Transverse colon (tissue), 4 donors: ENCODE results near the gene XYLT1. TPM values are rescaled to one million over a fixed set of nuclear protein-coding genes. Genes with fewer than 3 reads are reported as not detected.

ENCODE experiments used
- DNase-seq: peaks from one replicate; pipeline ENCODE4 v3.0.0-alpha.2; 2019
- H3K27ac ChIP-seq, 4 donors: fragments of 200-600 bp; sonication (generic); 2 replicates each; pipeline ENCODE4 v1.5.1; 2016 to 2018; ENCODE audit warnings: inconsistent platforms in 4 of 4
- H3K27me3 ChIP-seq: fragments of 200-600 bp; sonication (generic); 2 replicates; pipeline ENCODE4 v1.5.1; 2017; ENCODE audit warnings: inconsistent platforms
- H3K36me3 ChIP-seq, 4 donors: fragments of 200-600 bp; sonication (generic); 2 replicates each; pipeline ENCODE4 v1.5.1; 2017 to 2019; ENCODE audit warnings: inconsistent platforms in 4 of 4
- H3K4me1 ChIP-seq, 4 donors: fragments of 200-600 bp; sonication (generic); 2 replicates each; pipeline ENCODE4 v1.5.1; 2017 to 2020; ENCODE audit warnings: inconsistent platforms in 4 of 4
- H3K4me3 ChIP-seq, 4 donors: fragments of 200-600 bp; sonication (generic); 1 replicate in 1 of 4; 2 replicates in 3 of 4; pipeline versions ENCODE4 v1.5.1 to v1.6.1; 2017 to 2019; ENCODE audit warnings: inconsistent platforms in 4 of 4
- H3K9me3 ChIP-seq, 2 donors: fragments of 200-600 bp; sonication (generic); 2 replicates each; pipeline ENCODE4 v1.5.1; 2017 to 2019; ENCODE audit warnings: inconsistent platforms in 2 of 2
- EP300 ChIP-seq: sonication (generic); formaldehyde crosslinking; IDR thresholded peaks from one replicate; pipeline ENCODE4 v1.6.1; 2017; ENCODE audit warnings: antibody characterized with exemption, low read depth
- POLR2A ChIP-seq: fragments of 450-650 bp; IDR thresholded peaks from one replicate; pipeline ENCODE4 v1.6.1; 2016; ENCODE audit warnings: antibody characterized with exemption, mild to moderate bottlenecking, moderate library complexity
- POLR2AphosphoS5 ChIP-seq, 3 donors: sonication (generic); formaldehyde crosslinking; IDR thresholded peaks; one replicate each; pipeline ENCODE4 v1.6.1; 2016; ENCODE audit warnings: antibody characterized with exemption in 3 of 3
- WGBS, 2 donors: methylation state at CpG; one replicate each; pipeline ENCODE4 v1.1.5; 2018; ENCODE audit warnings: low coverage in 1 of 2; 5-methylcytosine and 5-hydroxymethylcytosine counted together
- in situ Hi-C, 4 donors: fragments of 200-750 bp; cut with MboI; loops; one replicate each; pipeline versions ENCODE4 v1.15.0 to v1.15.1; 2017; ENCODE audit warnings: low sequenced_read_pairs in 3 of 4, low pct_ligation_motif_present in 1 of 4, low pct_unique_long_range_greater_than_20kb in 1 of 4
- intact Hi-C: fragments of 100-400 bp; cut with DNase I; formaldehyde crosslinking; loops from one replicate; pipeline ENCODE4 v1.15.1; 2023; ENCODE audit warnings: low total_unique reads
- total RNA-seq, 4 donors: library from RNA; depleted of rRNA; stranded (reverse); fragments of >200 nt; gene quantifications; one replicate each; pipeline ENCODE4 v1.1.0, GENCODE V29; 2016
- TF ChIP-seq, protein P1 (sequence below), 5 experiments: fragments of 200-600 bp in 3 of 5; fragments of 450-650 bp in 2 of 5; sonication (generic) in 3 of 5; IDR thresholded peaks; 1 replicate in 2 of 5; 2 replicates in 3 of 5; pipeline ENCODE4 v1.5.1; 2016 to 2017; ENCODE audit warnings: antibody characterized with exemption in 5 of 5, inconsistent platforms in 3 of 5, mild to moderate bottlenecking in 2 of 5, moderate library complexity in 1 of 5

Gene XYLT1
- total RNA-seq, 4 donors from 2014 or later: 22.3 to 44.6 (median 39.4) TPM

DNA sequence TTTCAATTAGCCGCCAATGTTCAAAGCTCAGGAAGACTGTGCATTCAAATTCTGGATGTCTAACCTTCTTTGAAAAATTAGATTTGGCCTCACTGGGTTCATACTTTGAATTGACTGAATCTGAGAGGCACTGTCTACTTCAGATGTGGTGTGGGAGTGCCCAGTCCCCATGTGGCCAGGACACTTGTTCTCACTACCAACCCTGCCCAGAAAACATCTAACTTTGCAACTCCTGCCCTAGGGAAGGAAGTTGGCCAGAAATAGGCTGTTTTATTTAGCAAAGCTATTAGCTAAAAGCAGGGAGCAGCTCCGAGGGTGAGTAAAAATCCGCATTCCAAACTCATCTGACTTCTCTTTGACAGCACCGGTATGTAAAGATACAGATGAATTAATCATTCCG lies 86.3 kb downstream of the XYLT1 start:
- TF ChIP-seq EP300: no peak
- TF ChIP-seq, protein P1, sequence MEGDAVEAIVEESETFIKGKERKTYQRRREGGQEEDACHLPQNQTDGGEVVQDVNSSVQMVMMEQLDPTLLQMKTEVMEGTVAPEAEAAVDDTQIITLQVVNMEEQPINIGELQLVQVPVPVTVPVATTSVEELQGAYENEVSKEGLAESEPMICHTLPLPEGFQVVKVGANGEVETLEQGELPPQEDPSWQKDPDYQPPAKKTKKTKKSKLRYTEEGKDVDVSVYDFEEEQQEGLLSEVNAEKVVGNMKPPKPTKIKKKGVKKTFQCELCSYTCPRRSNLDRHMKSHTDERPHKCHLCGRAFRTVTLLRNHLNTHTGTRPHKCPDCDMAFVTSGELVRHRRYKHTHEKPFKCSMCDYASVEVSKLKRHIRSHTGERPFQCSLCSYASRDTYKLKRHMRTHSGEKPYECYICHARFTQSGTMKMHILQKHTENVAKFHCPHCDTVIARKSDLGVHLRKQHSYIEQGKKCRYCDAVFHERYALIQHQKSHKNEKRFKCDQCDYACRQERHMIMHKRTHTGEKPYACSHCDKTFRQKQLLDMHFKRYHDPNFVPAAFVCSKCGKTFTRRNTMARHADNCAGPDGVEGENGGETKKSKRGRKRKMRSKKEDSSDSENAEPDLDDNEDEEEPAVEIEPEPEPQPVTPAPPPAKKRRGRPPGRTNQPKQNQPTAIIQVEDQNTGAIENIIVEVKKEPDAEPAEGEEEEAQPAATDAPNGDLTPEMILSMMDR (IDR thresholded peaks at IDR 0.05): no peak
- no peak for TF ChIP-seq POLR2AphosphoS5 (IDR thresholded peaks at IDR 0.05)
- TF ChIP-seq POLR2A: no peak
- intact Hi-C loops: loop anchor here (5.0 kb wide), 1 partner anchor 42 kb away; no protein-coding TSS in a partner anchor
- Histone ChIP-seq H3K4me1 (peaks cover 0 to 29% (median 15%) of the 10 kb centered on the region in 4 donors), H3K27me3 (no peaks in the 10 kb centered on the region), H3K4me3 (no peak overlapping the region), H3K36me3 (no peaks in the 10 kb centered on the region), H3K27ac (peak overlapping the region in 3 of 4 donors; percentile 74 to 84 (median 79)), H3K9me3 (no peaks in the 10 kb centered on the region)
- 70 to 88% methylated on average over 2 to 5 of the region's 5 CpGs for WGBS, 2 donors
- no peak for DNase-seq
- in situ Hi-C loops: no loop called here

DNA sequence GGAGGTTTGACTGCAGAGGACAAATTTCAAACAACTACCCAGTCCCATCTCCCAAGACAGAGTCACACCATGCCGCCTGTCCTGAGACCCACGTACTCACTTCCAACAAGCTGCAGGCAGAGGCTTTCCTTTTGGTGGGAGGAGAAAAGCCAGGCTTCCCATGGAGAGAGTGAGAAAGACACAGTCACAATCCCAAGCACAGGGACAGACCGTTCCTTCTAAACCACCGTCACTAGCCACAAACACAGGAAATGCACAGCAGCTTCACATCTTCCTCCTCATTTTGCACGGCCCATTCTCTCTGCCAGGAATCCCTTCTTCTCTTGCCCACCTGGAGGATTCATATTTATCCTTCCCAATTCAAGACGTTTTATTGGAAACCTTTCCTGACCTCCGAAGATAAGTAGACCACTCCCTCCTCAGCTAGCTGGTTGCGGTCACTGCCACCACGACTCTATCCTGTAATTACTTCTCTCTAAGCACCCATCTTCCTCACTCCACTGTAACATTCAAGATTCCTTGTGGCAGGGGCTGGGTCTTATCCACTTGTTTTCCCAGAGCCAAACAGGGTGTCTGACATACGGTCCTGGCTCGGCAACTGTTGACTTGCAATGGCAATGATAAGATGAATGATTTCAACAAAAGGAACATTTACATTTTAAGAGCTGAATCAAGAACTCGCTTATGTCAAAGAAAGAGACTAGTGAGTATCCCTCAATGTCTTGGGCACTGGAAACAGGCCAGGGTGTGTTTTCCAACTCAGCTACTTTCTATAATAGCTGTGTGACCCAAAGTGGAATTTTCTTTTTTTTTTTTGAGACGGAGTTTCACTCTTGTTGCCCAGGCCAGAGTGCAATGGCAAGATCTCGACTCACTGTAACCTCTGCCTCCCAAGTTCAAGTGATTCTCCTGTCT lies 87.6 kb downstream of the XYLT1 start:
- H3K9me3 ChIP-seq: no peaks in the 10 kb centered on the region
- peaks cover 3 to 42% (median 26%) of the 10 kb centered on the region in 4 donors for H3K4me1 ChIP-seq
- peak overlapping the region; percentile 55 to 84 (median 76) for H3K27ac ChIP-seq
- no peaks in the 10 kb centered on the region for H3K27me3 ChIP-seq
- intact Hi-C loops: loop anchor here (5.0 kb wide), 1 partner anchor 41 kb away; no protein-coding TSS in a partner anchor
- no peaks in the 10 kb centered on the region for H3K36me3 ChIP-seq
- DNase-seq: peak; percentile 30
- WGBS, 2 donors: 42 to 49% methylated on average over 6 to 14 of the region's 14 CpGs
- H3K4me3 ChIP-seq: no peak overlapping the region
- TF ChIP-seq, protein P1 (IDR thresholded peaks at IDR 0.05): no peak
- TF ChIP-seq EP300 (peak; percentile 84), POLR2AphosphoS5 (IDR thresholded peaks at IDR 0.05) (peak; percentile 11 to 49 (median 38)), POLR2A (peak; percentile 21)
- in situ Hi-C loops: no loop called here

DNA sequence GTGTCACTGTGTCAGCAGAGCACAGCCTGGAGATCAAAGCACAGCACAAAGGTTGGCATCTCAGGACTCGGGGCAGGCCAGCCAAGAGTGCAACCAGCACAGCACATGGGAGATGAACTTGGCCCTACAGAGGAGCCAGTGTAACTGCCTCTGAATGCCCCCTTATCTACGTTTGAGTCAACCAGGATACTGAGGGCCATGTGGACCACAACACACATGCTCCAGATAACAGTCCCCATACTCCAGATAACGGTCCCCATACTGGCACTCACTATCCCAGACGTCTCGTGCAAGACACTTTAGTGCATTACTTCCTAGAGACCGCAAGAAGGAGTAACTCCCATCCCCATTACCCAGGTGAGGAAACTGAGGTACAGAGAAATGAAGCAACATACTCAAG lies 88.2 kb downstream of the XYLT1 start:
- Histone ChIP-seq H3K36me3 (no peaks in the 10 kb centered on the region), H3K4me1 (peaks cover 9 to 49% (median 31%) of the 10 kb centered on the region in 4 donors), H3K27ac (peak overlapping the region; percentile 55 to 84 (median 76)), H3K27me3 (no peaks in the 10 kb centered on the region), H3K4me3 (no peak overlapping the region), H3K9me3 (no peaks in the 10 kb centered on the region)
- TF ChIP-seq, protein P1 (IDR thresholded peaks at IDR 0.05): no peak
- TF ChIP-seq EP300 (no peak), POLR2AphosphoS5 (IDR thresholded peaks at IDR 0.05) (no peak), POLR2A (no peak)
- WGBS, 2 donors: 95% methylated on average over 6 of the region's 6 CpGs; no CpG with 5 or more reads in 1 of the 2 donors
- intact Hi-C loops (loop anchor here (5.0 kb wide), 1 partner anchor 40 kb away; no protein-coding TSS in a partner anchor), in situ Hi-C loops (no loop called here)
- DNase-seq: no peak

DNA sequence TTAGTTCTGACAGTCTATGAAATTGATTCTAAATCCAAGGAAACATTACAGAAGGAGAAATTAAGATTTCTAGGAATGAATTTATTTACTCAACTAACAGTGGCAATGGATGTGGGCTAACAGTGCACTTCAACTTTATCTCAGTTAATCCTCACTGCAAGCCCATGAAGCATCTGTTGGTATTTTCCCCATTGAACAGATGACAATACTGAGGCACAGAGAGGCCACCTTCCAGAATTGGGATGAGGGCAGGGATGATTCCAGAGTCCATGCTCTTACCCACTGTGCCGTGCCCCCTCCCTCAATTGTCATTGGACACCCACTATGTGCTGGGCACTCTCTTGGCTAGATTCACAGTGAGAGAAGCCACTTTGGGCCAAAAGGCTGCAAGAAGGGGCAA lies 89.0 kb downstream of the XYLT1 start:
- in situ Hi-C loops: no loop called here
- TF ChIP-seq EP300: no peak
- TF ChIP-seq, protein P1 (IDR thresholded peaks at IDR 0.05): no peak
- TF ChIP-seq POLR2AphosphoS5 (IDR thresholded peaks at IDR 0.05): no peak
- TF ChIP-seq POLR2A: no peak
- H3K27ac ChIP-seq: peak overlapping the region in 3 of 4 donors; percentile 74 to 84 (median 79)
- H3K36me3 ChIP-seq: no peaks in the 10 kb centered on the region
- no peaks in the 10 kb centered on the region for H3K27me3 ChIP-seq
- H3K4me1 ChIP-seq: peaks cover 15 to 56% (median 34%) of the 10 kb centered on the region in 4 donors
- WGBS, 2 donors: 85% methylated on average over 1 of the region's 1 CpG; no CpG with 5 or more reads in 1 of the 2 donors
- no peak overlapping the region for H3K4me3 ChIP-seq
- no peak for DNase-seq
- intact Hi-C loops: loop anchor here (5.0 kb wide), 1 partner anchor 39 kb away; no protein-coding TSS in a partner anchor
- H3K9me3 ChIP-seq: no peaks in the 10 kb centered on the region
